H9 (cell line): ENCODE data around the gene CENPV. TPM values are rescaled to one million over a fixed set of nuclear protein-coding genes. Genes with fewer than 3 reads are reported as not detected.

Experiments used
- DNase-seq: peaks from one replicate; pipeline ENCODE4 v3.0.0-alpha.2; 2017
- H2AFZ ChIP-seq: one replicate; pipeline ENCODE4 v1.6.1; 2013; ENCODE audit warnings: mild to moderate bottlenecking, low read length, control low read depth, moderate library complexity
- H2AK5ac ChIP-seq: 2 replicates; pipeline ENCODE4 v1.6.1; 2013; ENCODE audit warnings: low read length, control low read depth, mixed read lengths; ENCODE audit not compliant: insufficient read length
- H2BK120ac ChIP-seq: one replicate; pipeline ENCODE4 v1.6.1; 2013; ENCODE audit warnings: low read depth, mild to moderate bottlenecking, low read length, control low read depth, inconsistent platforms; ENCODE audit not compliant: poor library complexity, severe bottlenecking
- H2BK12ac ChIP-seq: 2 replicates; pipeline ENCODE4 v1.6.1; 2013; ENCODE audit warnings: low read length, control low read depth, mixed read lengths, low read depth; ENCODE audit not compliant: insufficient read length
- H2BK15ac ChIP-seq: 2 replicates; pipeline ENCODE4 v1.6.1; 2013; ENCODE audit warnings: low read depth, low read length, control low read depth
- H2BK20ac ChIP-seq: one replicate; pipeline ENCODE4 v1.6.1; 2013; ENCODE audit warnings: low read depth, mild to moderate bottlenecking, low read length, control low read depth, inconsistent platforms; ENCODE audit not compliant: poor library complexity, severe bottlenecking
- H2BK5ac ChIP-seq: 2 replicates; pipeline ENCODE4 v1.6.1; 2013; ENCODE audit warnings: low read length, control low read depth, mixed read lengths; ENCODE audit not compliant: insufficient read length
- H3K14ac ChIP-seq: 2 replicates; pipeline ENCODE4 v1.6.1; 2013; ENCODE audit warnings: low read length, control low read depth; ENCODE audit not compliant: insufficient read depth
- H3K18ac ChIP-seq: 2 replicates; pipeline ENCODE4 v1.6.1; 2013; ENCODE audit warnings: low read depth, mild to moderate bottlenecking, mixed read lengths, low read length, control low read depth; ENCODE audit not compliant: insufficient read length
- H3K23ac ChIP-seq: 2 replicates; pipeline ENCODE4 v1.6.1; 2013; ENCODE audit warnings: low read length, control low read depth, mixed read lengths, low read depth; ENCODE audit not compliant: insufficient read length
- H3K23me2 ChIP-seq: 2 replicates; pipeline ENCODE4 v1.6.1; 2013; ENCODE audit warnings: low read depth, mild to moderate bottlenecking, mixed read lengths, low read length, control low read depth; ENCODE audit not compliant: insufficient read length, poor library complexity, severe bottlenecking
- H3K27ac ChIP-seq: 2 replicates; pipeline ENCODE4 v1.5.1; 2013; ENCODE audit warnings: low read length, control low read depth, mixed read lengths, low read depth; ENCODE audit not compliant: insufficient read length
- H3K27me3 ChIP-seq: 2 replicates; pipeline ENCODE4 v1.6.1; 2013; ENCODE audit warnings: low read length, control low read depth, inconsistent platforms; ENCODE audit not compliant: insufficient read depth
- H3K4ac ChIP-seq: 2 replicates; pipeline ENCODE4 v1.6.1; 2013; ENCODE audit warnings: low read depth, mild to moderate bottlenecking, control low read depth, inconsistent platforms, low read length, moderate library complexity
- H3K4me1 ChIP-seq: 2 replicates; pipeline ENCODE4 v1.6.1; 2013; ENCODE audit warnings: low read length, control low read depth, inconsistent platforms; ENCODE audit not compliant: insufficient read depth
- H3K4me2 ChIP-seq: 2 replicates; pipeline ENCODE4 v1.6.1; 2013; ENCODE audit warnings: low read length, control low read depth, mixed read lengths; ENCODE audit not compliant: insufficient read length, insufficient read depth
- H3K56ac ChIP-seq: 2 replicates; pipeline ENCODE4 v1.6.1; 2013; ENCODE audit warnings: low read depth, mild to moderate bottlenecking, mixed read lengths, low read length, control low read depth; ENCODE audit not compliant: insufficient read length
- H3K79me1 ChIP-seq: 2 replicates; pipeline ENCODE4 v1.6.1; 2013; ENCODE audit warnings: low read depth, mild to moderate bottlenecking, moderate library complexity, low read length, control low read depth, inconsistent platforms; ENCODE audit not compliant: insufficient read depth, poor library complexity, severe bottlenecking
- H3K79me2 ChIP-seq: 2 replicates; pipeline ENCODE4 v1.6.1; 2013; ENCODE audit warnings: low read length, control low read depth, inconsistent platforms; ENCODE audit not compliant: insufficient read depth
- H3K9ac ChIP-seq: 2 replicates; pipeline ENCODE4 v1.6.1; 2013; ENCODE audit warnings: low read length, control low read depth, mixed read lengths; ENCODE audit not compliant: insufficient read length; ENCODE audit errors: extremely low read depth
- H3K9me3 ChIP-seq: one replicate; pipeline ENCODE4 v1.6.1; 2013; ENCODE audit warnings: low read depth, low read length, inconsistent platforms; ENCODE audit not compliant: control insufficient read depth
- H3T11ph ChIP-seq: one replicate; pipeline ENCODE4 v1.6.1; 2013; ENCODE audit warnings: mild to moderate bottlenecking, low read length, control low read depth, inconsistent platforms
- H4K20me1 ChIP-seq: one replicate; pipeline ENCODE4 v1.6.1; 2013; ENCODE audit not compliant: control insufficient read depth, insufficient read length, insufficient read depth
- H4K5ac ChIP-seq: 2 replicates; pipeline ENCODE4 v1.6.1; 2013; ENCODE audit warnings: low read depth, mild to moderate bottlenecking, mixed read lengths, low read length, control low read depth; ENCODE audit not compliant: insufficient read length
- H4K8ac ChIP-seq: replicated peaks from 2 replicates; pipeline ENCODE4 v1.6.1; 2013; ENCODE audit warnings: low read length, control low read depth, mixed read lengths, low read depth; ENCODE audit not compliant: insufficient read length
- H4K91ac ChIP-seq: 2 replicates; pipeline ENCODE4 v1.6.1; 2013; ENCODE audit warnings: low read depth, mild to moderate bottlenecking, moderate library complexity, mixed read lengths, low read length, control low read depth; ENCODE audit not compliant: insufficient read length
- H3K27ac Mint-ChIP-seq, 3 experiments: 2 replicates in 2 of 3; 3 replicates in 1 of 3; pipeline ENCODE4 v1.8.0; 2020 to 2021; ENCODE audit warnings: mixed read lengths in 3 of 3, mild to moderate bottlenecking in 1 of 3, moderate library complexity in 1 of 3
- H3K27me3 Mint-ChIP-seq: 2 replicates; pipeline ENCODE4 v1.8.0; 2021; ENCODE audit warnings: low read depth, mild to moderate bottlenecking, moderate library complexity, mixed read lengths
- H3K36me3 Mint-ChIP-seq, 3 experiments: 2 replicates in 2 of 3; 3 replicates in 1 of 3; pipeline ENCODE4 v1.8.0; 2020 to 2021; ENCODE audit warnings: low read depth in 3 of 3, mixed read lengths in 3 of 3; ENCODE audit not compliant: insufficient read depth in 1 of 3
- H3K4me1 Mint-ChIP-seq, 2 experiments: 2 replicates each; pipeline ENCODE4 v1.8.0; 2020; ENCODE audit warnings: mixed read lengths in 2 of 2
- H3K4me3 Mint-ChIP-seq, 2 experiments: 2 replicates in 1 of 2; 3 replicates in 1 of 2; pipeline ENCODE4 v1.8.0; 2020 to 2021; ENCODE audit warnings: mild to moderate bottlenecking in 2 of 2, mixed read lengths in 2 of 2, moderate library complexity in 1 of 2
- H3K9me3 Mint-ChIP-seq, 2 experiments: 2 replicates in 1 of 2; 3 replicates in 1 of 2; pipeline ENCODE4 v1.8.0; 2020; ENCODE audit warnings: mild to moderate bottlenecking in 2 of 2, mixed read lengths in 2 of 2, moderate library complexity in 1 of 2
- CTCF ChIP-seq: fragments of 200-600 bp; sonication (generic); conservative IDR thresholded peaks from 3 replicates; pipeline ENCODE4 v1.8.0; 2021; ENCODE audit warnings: antibody characterized with exemption, mild to moderate bottlenecking
- total RNA-seq: library from RNA; stranded (reverse); gene quantifications from 2 replicates; pipeline ENCODE4 v1.2.1, GENCODE V29; 2021

Gene CENPV
- total RNA-seq, 1 experiment from 2014 or later = 200 TPM

- no peaks in the 10 kb centered on the region for H3K23me2 ChIP-seq
- no peak overlapping the region for H3K56ac ChIP-seq
- H2BK12ac ChIP-seq = no peak overlapping the region
- H3K4me1 Mint-ChIP-seq = peaks cover 0 to 5% of the 10 kb centered on the region in 2 experiments; a peak in 2 of 4 replicates
- no peaks in the 10 kb centered on the region for H3K4me1 ChIP-seq
- no peak overlapping the region for H3K4me3 Mint-ChIP-seq
- no peak overlapping the region for H2AK5ac ChIP-seq
- H3K4me2 ChIP-seq = no peak overlapping the region
- H3T11ph ChIP-seq = no peak overlapping the region
- H3K9me3 Mint-ChIP-seq = no peaks in the 10 kb centered on the region
- no peak overlapping the region for H4K8ac ChIP-seq
- no peaks in the 10 kb centered on the region for H4K20me1 ChIP-seq
- H3K9me3 ChIP-seq = no peaks in the 10 kb centered on the region
- no peak overlapping the region for H4K91ac ChIP-seq
- H3K14ac ChIP-seq = no peak overlapping the region
- no peak overlapping the region for H3K9ac ChIP-seq
- no peak overlapping the region for H2BK120ac ChIP-seq
- no peak overlapping the region for H3K18ac ChIP-seq
- H4K5ac ChIP-seq = no peak overlapping the region
- no peaks in the 10 kb centered on the region for H3K27me3 ChIP-seq
- no peak overlapping the region for H2BK5ac ChIP-seq
- no peak overlapping the region for H3K27ac Mint-ChIP-seq
- peaks cover 1% of the 10 kb centered on the region for H3K27me3 Mint-ChIP-seq
- H3K36me3 Mint-ChIP-seq = no peaks in the 10 kb centered on the region
- no peak overlapping the region for H3K27ac ChIP-seq
- H3K4ac ChIP-seq = no peak overlapping the region
- H2BK15ac ChIP-seq = no peak overlapping the region
- no peak overlapping the region for H3K23ac ChIP-seq
- H2AFZ ChIP-seq = no peak overlapping the region
- TF ChIP-seq CTCF = no peak
- no peak overlapping the region for H2BK20ac ChIP-seq
- no peaks in the 10 kb centered on the region for H3K79me1 ChIP-seq
- DNase-seq = no peak
- no peaks in the 10 kb centered on the region for H3K79me2 ChIP-seq
Observed at GRCh38 chr17:16364625-16365024, 11.4 kb upstream of the CENPV start.
